Measurements from ENCODE around the gene TRPV5.

The TRPV5 gene

GRCh38 chr7:142885311-142886230 is 48.0 kb downstream of the TRPV5 start, which contains the start of gene TRPV6:
Gene TRPV6, minus strand, starts transcription at chr7:142885745.
- TF ChIP-seq CTCF (conservative IDR thresholded peaks at IDR 0.05; ENCODE audit: control insufficient read depth, insufficient read depth, low read depth, low read length), result no peak
- no peak within 1 kb of the TSS for H3K4me3 ChIP-seq (ENCODE audit: control insufficient read depth, low read depth, low read length)
- DNase-seq (ENCODE audit: low read depth), result no peak

- no peak overlapping the region for H3K4me3 ChIP-seq (ENCODE audit: control insufficient read depth, low read depth, low read length)
- DNase-seq (ENCODE audit: low read depth), result no peak
- TF ChIP-seq CTCF (conservative IDR thresholded peaks at IDR 0.05; ENCODE audit: control insufficient read depth, insufficient read depth, low read depth, low read length), result no peak
Observed at GRCh38 chr7:142884286-142884640, 49.3 kb downstream of the TRPV5 start.

- no peak for DNase-seq (ENCODE audit: low read depth)
Observed at GRCh38 chr7:142883571-142884285, 49.8 kb downstream of the TRPV5 start.

GRCh38 chr7:142883145-142883544 is 50.4 kb downstream of the TRPV5 start:
- DNase-seq (ENCODE audit: low read depth), result no peak
- H3K4me3 ChIP-seq (ENCODE audit: control insufficient read depth, low read depth, low read length), result no peak overlapping the region
- no peak for TF ChIP-seq CTCF (conservative IDR thresholded peaks at IDR 0.05; ENCODE audit: control insufficient read depth, insufficient read depth, low read depth, low read length)

More at GRCh38 chr7:142883571-142884285, 49.8 kb downstream of the TRPV5 start:
- H3K4me3 ChIP-seq (ENCODE audit: control insufficient read depth, low read depth, low read length), result no peak overlapping the region
- TF ChIP-seq CTCF (conservative IDR thresholded peaks at IDR 0.05; ENCODE audit: control insufficient read depth, insufficient read depth, low read depth, low read length), result no peak

- no peak overlapping the region for H3K4me3 ChIP-seq (ENCODE audit: control insufficient read depth, low read depth, low read length)
- DNase-seq (ENCODE audit: low read depth), result no peak
- TF ChIP-seq CTCF (conservative IDR thresholded peaks at IDR 0.05; ENCODE audit: control insufficient read depth, insufficient read depth, low read depth, low read length), result no peak
Observed at GRCh38 chr7:142882338-142882678, 51.2 kb downstream of the TRPV5 start.

GRCh38 chr7:142881586-142882337 is 51.8 kb downstream of the TRPV5 start:
- DNase-seq (ENCODE audit: low read depth), result no peak
- no peak for TF ChIP-seq CTCF (conservative IDR thresholded peaks at IDR 0.05; ENCODE audit: control insufficient read depth, insufficient read depth, low read depth, low read length)
- H3K4me3 ChIP-seq (ENCODE audit: control insufficient read depth, low read depth, low read length), result no peak overlapping the region
